ENCODE data around the gene ENDOU. TPM values are rescaled to one million over a fixed set of nuclear protein-coding genes. Genes with fewer than 3 reads are reported as not detected.

The ENDOU gene
- total RNA-seq, 8 experiments from 2014 or later = 0.11 to 3.8 (median 0.36) TPM

DNA sequence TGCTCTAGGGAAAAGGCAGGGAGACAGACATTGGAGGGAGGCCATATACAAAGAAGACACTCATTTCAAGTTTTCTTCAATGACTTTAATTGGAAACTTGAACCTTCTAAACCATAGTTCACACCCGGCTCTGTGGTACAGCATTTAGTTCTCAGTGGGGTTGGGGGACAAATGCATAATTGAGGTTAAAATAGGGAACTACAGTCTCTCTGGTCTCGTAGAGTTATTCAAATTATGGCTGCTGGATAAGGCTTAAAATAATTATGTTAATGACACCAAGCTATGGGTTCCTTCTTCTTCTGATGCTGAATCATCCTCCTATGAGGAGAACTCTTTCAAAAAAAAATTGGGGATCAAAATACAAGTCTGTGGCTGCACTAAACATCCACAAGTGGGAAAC, 15.6 kb downstream of the ENDOU start:
- no peak overlapping the region for H3K27ac ChIP-seq
- peak in 1 of 8 experiments; percentile 2 for ATAC-seq (replicated peaks in 6 of 8)
- in situ Hi-C loops (cut with MboI; ENCODE audit: low pct_unique_long_range_greater_than_20kb in 2 of 9, low sequenced_read_pairs in 9 of 9, unreplicated experiment in 9 of 9) = loop anchor here in 6 of 9 experiments (10.0 to 25.0 kb wide), 5 partner anchors 65 to 903 kb away; partner anchors contain the start of genes CCDC184 (in 2 of the 6), SLC48A1 (in 2 of the 6) and HDAC7 (in 1 of the 6)
- H3K4me3 ChIP-seq = no peak overlapping the region
- peaks cover 6 to 12% of the 10 kb centered on the region in 2 donors for H3K4me1 ChIP-seq (replicated peaks in 1 of 2)
- 50 to 100% (median 88%) methylated on average over 1 to 2 of the region's 2 CpGs; no CpG with 5 or more reads in 4 of the 10 experiments for WGBS, 10 experiments

DNA sequence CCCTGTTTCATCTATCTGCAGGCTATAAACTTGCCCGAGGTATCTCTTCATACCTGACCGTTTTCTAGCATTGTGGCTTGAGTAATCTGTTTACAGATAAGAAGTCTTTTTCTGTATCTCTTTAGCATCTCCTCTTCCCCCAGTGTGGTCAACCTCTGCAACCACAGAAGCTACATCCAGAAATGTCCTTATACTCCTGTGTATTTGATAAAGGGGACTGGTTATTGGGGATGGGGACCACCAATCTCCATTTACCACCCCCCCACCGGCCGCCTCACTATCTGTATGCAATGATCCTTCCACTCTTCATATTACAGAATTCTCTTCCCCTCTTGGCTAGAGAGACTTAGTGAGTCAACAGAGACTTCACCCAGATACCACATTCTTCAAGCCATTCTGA, 16.1 kb downstream of the ENDOU start:
- H3K4me1 ChIP-seq (replicated peaks in 1 of 2) = peaks cover 6 to 12% of the 10 kb centered on the region in 2 donors
- in situ Hi-C loops (cut with MboI; ENCODE audit: low pct_unique_long_range_greater_than_20kb in 2 of 9, low sequenced_read_pairs in 9 of 9, unreplicated experiment in 9 of 9) = loop anchor here in 5 of 9 experiments (25.0 kb wide), 4 partner anchors 103 to 903 kb away; partner anchors contain the start of genes CCDC184 (in 2 of the 5) and HDAC7 (in 1 of the 5)
- WGBS, 10 experiments = 71 to 100% (median 87%) methylated on average over 1 to 2 of the region's 4 CpGs; no CpG with 5 or more reads in 4 of the 10 experiments
- ATAC-seq (replicated peaks in 6 of 8) = no peak
- H3K4me3 ChIP-seq = no peak overlapping the region
- no peak overlapping the region for H3K27ac ChIP-seq

DNA sequence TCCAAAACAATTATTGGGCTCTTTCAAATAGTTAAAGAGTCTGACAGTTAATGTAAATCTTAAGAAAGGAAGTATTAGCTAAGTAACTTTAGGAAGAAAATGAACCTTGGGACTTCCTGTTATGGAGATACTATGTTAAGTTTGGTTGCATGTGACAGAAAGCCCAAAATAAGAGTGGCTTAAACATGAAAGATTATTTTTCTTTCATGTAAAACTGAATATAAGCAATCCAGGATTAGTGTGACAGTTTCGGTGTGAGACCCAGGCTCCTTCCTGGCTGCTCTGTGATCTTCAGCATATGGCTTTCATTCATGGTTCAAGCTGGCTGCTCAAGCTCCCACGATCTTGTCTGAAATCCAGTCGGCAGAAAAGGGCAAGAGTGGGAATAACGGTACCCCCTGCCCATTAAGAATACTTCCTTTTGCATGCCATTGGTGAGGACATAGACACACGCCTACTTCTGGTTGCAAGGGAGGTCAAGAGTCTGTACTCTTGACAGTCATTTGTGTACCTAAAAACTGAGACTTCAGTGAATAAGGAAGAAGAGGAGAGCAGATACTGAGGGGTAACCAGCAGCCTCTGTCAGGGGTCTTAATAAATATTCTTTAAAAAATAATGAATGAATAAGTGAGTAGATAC, 17.3 kb downstream of the ENDOU start:
- in situ Hi-C loops (cut with MboI; ENCODE audit: low pct_unique_long_range_greater_than_20kb in 2 of 9, low sequenced_read_pairs in 9 of 9, unreplicated experiment in 9 of 9) = loop anchor here in 5 of 9 experiments (25.0 kb wide), 4 partner anchors 104 to 904 kb away; partner anchors contain the start of genes CCDC184 (in 2 of the 5) and HDAC7 (in 1 of the 5)
- Histone ChIP-seq H3K4me1 (replicated peaks in 1 of 2) (peaks cover 6 to 12% of the 10 kb centered on the region in 2 donors), H3K27ac (no peak overlapping the region), H3K4me3 (no peak overlapping the region)
- 40 to 93% (median 70%) methylated on average over 1 to 4 of the region's 5 CpGs; no CpG with 5 or more reads in 3 of the 10 experiments for WGBS, 10 experiments
- ATAC-seq (replicated peaks in 6 of 8) = no peak

DNA sequence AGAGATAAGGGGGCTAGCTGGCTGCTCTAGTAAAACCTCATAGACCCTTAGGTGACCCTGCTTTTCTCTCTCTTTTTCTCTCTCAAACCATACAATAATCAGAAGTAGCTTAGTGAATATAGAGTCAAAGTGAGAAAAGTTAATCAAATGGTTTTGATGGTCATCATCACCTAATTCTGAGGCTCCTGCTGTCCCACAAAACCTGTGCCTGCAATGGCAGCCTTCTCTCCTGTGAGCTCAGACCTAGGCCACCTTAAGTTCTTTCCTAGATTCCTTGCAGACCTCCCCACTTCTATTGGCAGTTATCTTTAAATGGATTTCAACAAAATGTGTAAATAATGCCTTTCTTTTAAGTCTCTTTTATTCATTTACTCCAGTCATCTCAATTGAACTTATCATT, 17.9 kb downstream of the ENDOU start:
- in situ Hi-C loops (cut with MboI; ENCODE audit: low pct_unique_long_range_greater_than_20kb in 2 of 9, low sequenced_read_pairs in 9 of 9, unreplicated experiment in 9 of 9) = loop anchor here in 5 of 9 experiments (25.0 kb wide), 4 partner anchors 105 to 905 kb away; partner anchors contain the start of genes CCDC184 (in 2 of the 5) and HDAC7 (in 1 of the 5)
- H3K4me1 ChIP-seq (replicated peaks in 1 of 2) = peaks cover 6 to 12% of the 10 kb centered on the region in 2 donors
- peak overlapping the region in 1 of 5 donors; percentile 66 for H3K4me3 ChIP-seq
- ATAC-seq (replicated peaks in 6 of 8) = no peak
- no peak overlapping the region for H3K27ac ChIP-seq

DNA sequence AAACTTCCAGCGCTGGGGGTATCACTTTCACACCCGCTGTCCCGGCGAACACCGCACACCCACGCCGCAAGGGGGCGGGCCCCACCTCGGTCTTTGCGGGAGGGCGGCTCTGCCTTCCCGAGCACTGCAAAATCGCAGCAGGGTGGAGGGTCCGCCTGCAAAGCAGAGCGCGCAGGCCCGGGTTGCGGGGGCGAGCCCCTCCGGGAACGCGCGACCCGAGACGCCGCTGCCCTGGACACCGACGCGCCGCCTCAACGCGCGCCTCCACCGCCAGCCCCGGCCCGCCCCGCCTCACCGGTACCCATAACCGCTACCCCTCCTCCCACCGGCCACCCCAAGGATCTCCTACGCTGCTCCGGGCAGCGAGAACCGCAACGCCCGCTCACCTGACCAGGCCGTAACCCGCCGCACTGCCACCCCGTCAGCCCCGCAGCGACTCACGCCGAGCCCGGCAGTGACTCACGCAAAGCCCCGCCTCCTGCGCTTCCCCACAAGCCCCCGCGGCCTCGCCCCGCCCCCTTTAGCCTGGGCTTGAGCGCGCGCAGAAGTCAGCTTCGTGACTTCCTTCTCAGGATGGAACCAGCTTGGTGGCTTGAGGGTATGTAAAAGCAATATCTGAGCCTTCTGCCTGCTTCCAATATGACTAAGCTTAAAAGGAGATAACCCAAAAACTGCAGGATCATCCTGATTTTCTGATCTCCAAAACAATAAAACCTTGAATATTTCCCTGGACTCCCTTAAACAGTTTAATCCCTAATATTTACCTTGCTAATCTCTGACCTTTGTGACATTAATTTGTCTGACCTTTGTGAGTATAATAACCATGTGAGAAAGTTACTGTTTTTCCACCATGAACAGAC, 19.5 kb downstream of the ENDOU start, which contains the start of gene RPAP3:
RPAP3 (minus strand) TSS at position 465 of the 860 bp plus-strand sequence. CDS start 3,190 bp downstream, outside the sequence.
- WGBS, 10 experiments = 0% methylated on average over 3 of the region's 66 CpGs; no CpG with 5 or more reads in 9 of the 10 experiments
- peak; percentile 83 to 96 (median 94) for ATAC-seq (replicated peaks in 6 of 8)
- peaks cover 6 to 12% of the 10 kb centered on the region in 2 donors for H3K4me1 ChIP-seq (replicated peaks in 1 of 2)
- peak within 1 kb of the TSS; percentile 85 to 91 for H3K27ac ChIP-seq
- in situ Hi-C loops (cut with MboI; ENCODE audit: low pct_unique_long_range_greater_than_20kb in 2 of 9, low sequenced_read_pairs in 9 of 9, unreplicated experiment in 9 of 9) = loop anchor here in 5 of 9 experiments (25.0 kb wide), 4 partner anchors 107 to 907 kb away; partner anchors contain the start of genes CCDC184 (in 2 of the 5) and HDAC7 (in 1 of the 5)
- H3K4me3 ChIP-seq = peak within 1 kb of the TSS; percentile 66 to 99 (median 90)

DNA sequence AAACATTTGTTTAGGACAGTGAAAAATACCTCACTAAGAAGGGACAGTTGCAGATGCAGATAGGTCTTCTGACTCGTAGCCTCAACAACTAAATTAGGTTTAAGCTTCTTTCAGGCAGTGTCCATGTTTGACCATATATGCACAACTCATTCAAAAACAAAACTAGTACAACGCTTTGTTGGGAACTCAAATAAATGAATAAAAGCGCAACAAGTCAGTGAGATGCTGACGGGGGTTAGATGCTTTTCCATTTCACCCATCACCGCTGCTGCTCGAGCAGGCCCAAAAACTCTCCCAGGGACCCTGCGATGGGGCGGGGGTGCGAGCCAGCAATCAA, 20.1 kb downstream of the ENDOU start:
- Histone ChIP-seq H3K27ac (peak overlapping the region in 1 of 2 donors; percentile 91), H3K4me1 (replicated peaks in 1 of 2) (peaks cover 6 to 12% of the 10 kb centered on the region in 2 donors), H3K4me3 (peak overlapping the region; percentile 66 to 99 (median 90))
- WGBS, 10 experiments = 0 to 17% (median 0%) methylated on average over 1 to 8 of the region's 9 CpGs; no CpG with 5 or more reads in 1 of the 10 experiments
- in situ Hi-C loops (cut with MboI; ENCODE audit: low pct_unique_long_range_greater_than_20kb in 2 of 9, low sequenced_read_pairs in 9 of 9, unreplicated experiment in 9 of 9) = loop anchor here in 5 of 9 experiments (25.0 kb wide), 4 partner anchors 107 to 907 kb away; partner anchors contain the start of genes CCDC184 (in 2 of the 5) and HDAC7 (in 1 of the 5)
- ATAC-seq (replicated peaks in 6 of 8) = peak in 1 of 8 experiments; percentile 2

DNA sequence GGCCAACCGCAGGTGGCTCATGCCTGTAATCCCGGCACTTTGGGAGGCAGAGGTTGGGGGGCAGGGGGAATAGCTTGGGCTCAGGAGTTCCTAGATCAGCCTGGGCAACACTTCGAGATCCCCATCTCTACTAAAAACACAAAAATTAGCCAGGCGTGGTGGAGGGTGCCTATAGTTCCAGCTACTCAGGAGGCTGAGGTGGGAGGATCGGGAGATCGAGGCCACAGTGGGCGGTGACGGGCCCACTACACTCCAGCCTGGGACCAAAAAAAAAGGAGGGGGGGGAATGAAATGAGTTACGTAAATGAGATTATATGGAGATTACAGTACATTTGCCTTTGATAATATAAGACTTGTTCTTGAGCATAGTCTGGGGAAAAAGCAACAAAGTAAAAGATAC, 20.6 kb downstream of the ENDOU start:
- Histone ChIP-seq H3K4me1 (replicated peaks in 1 of 2) (peaks cover 6 to 12% of the 10 kb centered on the region in 2 donors), H3K27ac (no peak overlapping the region), H3K4me3 (peak overlapping the region; percentile 66 to 99 (median 90))
- 40 to 100% (median 88%) methylated on average over 1 to 7 of the region's 9 CpGs; no CpG with 5 or more reads in 1 of the 10 experiments for WGBS, 10 experiments
- ATAC-seq (replicated peaks in 6 of 8) = no peak
- in situ Hi-C loops (cut with MboI; ENCODE audit: low pct_unique_long_range_greater_than_20kb in 2 of 9, low sequenced_read_pairs in 9 of 9, unreplicated experiment in 9 of 9) = loop anchor here in 5 of 9 experiments (25.0 kb wide), 4 partner anchors 108 to 908 kb away; partner anchors contain the start of genes CCDC184 (in 2 of the 5) and HDAC7 (in 1 of the 5)

DNA sequence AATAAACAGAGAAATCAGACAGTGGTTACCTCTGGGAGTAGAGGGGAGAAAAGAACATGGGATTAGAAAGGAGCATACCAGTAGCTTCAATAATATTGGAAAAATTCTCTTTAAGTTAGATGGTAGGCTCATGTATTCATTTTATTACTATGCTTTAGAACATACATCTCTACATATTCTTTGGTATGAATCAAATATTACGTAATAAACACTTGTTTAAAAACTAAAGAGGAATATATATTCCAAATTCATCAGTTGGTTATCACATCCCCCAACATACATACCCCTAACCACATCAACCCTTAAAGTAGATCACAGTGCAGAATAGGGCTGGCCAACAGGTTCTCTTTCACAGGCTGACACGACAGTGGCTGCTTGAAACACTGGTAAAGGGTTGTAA, 25.0 kb downstream of the ENDOU start:
- ATAC-seq (replicated peaks in 6 of 8) = no peak
- peaks cover 0 to 2% of the 10 kb centered on the region in 2 donors for H3K4me1 ChIP-seq (replicated peaks in 1 of 2)
- no peak overlapping the region for H3K4me3 ChIP-seq
- in situ Hi-C loops (cut with MboI; ENCODE audit: low pct_unique_long_range_greater_than_20kb in 2 of 9, low sequenced_read_pairs in 9 of 9, unreplicated experiment in 9 of 9) = loop anchor here in 5 of 9 experiments (25.0 kb wide), 4 partner anchors 112 to 912 kb away; partner anchors contain the start of genes CCDC184 (in 2 of the 5) and HDAC7 (in 1 of the 5)
- 75 to 100% (median 100%) methylated on average over 1 to 2 of the region's 2 CpGs; no CpG with 5 or more reads in 2 of the 10 experiments for WGBS, 10 experiments
- H3K27ac ChIP-seq = no peak overlapping the region

DNA sequence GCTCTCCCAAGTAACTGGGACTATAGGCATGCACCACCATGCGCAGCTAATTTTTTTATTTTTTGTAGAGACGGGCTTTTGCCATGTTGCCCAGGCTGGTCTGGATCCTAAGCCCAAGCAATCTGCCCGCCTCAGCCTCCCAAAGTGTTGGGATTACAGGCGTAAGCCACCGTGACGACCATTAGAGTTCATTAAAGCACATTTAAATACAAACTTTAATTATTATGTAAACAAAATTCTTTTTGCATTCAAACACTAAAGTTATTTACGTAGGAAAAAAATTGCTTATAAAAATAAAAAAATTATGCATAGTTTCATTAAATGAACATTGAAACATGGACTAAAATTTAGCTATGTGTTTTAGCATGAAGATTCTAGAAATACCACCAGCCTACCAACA, 26.7 kb downstream of the ENDOU start:
- Histone ChIP-seq H3K4me1 (replicated peaks in 1 of 2) (no peaks in the 10 kb centered on the region), H3K4me3 (no peak overlapping the region), H3K27ac (no peak overlapping the region)
- 91 to 100% (median 96%) methylated on average over 2 to 6 of the region's 7 CpGs; no CpG with 5 or more reads in 1 of the 10 experiments for WGBS, 10 experiments
- no peak for ATAC-seq (replicated peaks in 6 of 8)
- in situ Hi-C loops (cut with MboI; ENCODE audit: low pct_unique_long_range_greater_than_20kb in 2 of 9, low sequenced_read_pairs in 9 of 9, unreplicated experiment in 9 of 9) = loop anchor here in 2 of 9 experiments (25.0 kb wide), 1 partner anchor 661 kb away; no protein-coding TSS in a partner anchor

DNA sequence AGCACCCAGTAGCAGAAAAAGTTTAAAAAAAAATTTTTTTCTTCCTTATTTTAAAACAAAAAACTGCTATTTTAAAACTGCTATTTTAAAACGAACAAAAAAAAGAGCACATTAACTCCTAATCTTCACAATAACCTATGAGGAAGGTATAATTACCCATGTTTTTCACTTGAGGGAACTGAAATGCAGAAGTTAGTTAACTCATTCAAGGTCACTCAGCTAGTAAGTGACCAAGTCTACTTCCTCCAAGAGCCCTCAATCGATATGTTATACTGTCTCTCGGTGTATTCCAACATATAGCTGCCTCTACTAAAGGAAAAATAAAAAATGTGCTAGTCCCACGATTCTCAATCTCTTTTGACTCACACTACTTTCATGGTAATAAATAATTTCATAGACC, 27.2 kb downstream of the ENDOU start:
- H3K4me1 ChIP-seq (replicated peaks in 1 of 2) = no peaks in the 10 kb centered on the region
- no peak overlapping the region for H3K4me3 ChIP-seq
- 82 to 100% (median 90%) methylated on average over 2 to 4 of the region's 4 CpGs; no CpG with 5 or more reads in 1 of the 10 experiments for WGBS, 10 experiments
- no peak for ATAC-seq (replicated peaks in 6 of 8)
- in situ Hi-C loops (cut with MboI; ENCODE audit: low pct_unique_long_range_greater_than_20kb in 2 of 9, low sequenced_read_pairs in 9 of 9, unreplicated experiment in 9 of 9) = loop anchor here in 2 of 9 experiments (25.0 kb wide), 1 partner anchor 661 kb away; no protein-coding TSS in a partner anchor
- H3K27ac ChIP-seq = no peak overlapping the region

DNA sequence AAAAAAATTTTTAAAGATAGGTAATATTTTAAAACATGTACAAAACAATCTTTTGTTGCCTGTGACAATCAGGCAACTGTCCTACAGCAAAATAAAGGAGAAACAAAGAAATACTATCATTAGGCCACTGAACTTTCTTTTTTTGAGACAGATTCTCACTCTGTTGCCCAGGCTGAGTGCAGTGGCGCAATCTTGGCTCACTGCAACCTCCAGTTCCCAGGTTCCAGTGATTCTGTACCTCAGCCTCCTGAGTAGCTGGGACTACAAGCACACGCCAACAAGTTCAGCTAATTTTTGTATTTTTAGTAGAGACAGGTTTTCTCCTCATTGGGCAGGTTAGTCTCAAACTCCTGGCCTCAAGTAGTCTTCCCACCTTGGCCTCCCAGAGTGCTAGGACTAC, 36.1 kb downstream of the ENDOU start:
- in situ Hi-C loops (cut with MboI; ENCODE audit: low pct_unique_long_range_greater_than_20kb in 2 of 9, low sequenced_read_pairs in 9 of 9, unreplicated experiment in 9 of 9) = loop anchor here in 2 of 9 experiments (25.0 kb wide), 1 partner anchor 652 kb away; no protein-coding TSS in a partner anchor
- WGBS, 10 experiments = 90 to 100% (median 100%) methylated on average over 1 to 2 of the region's 2 CpGs; no CpG with 5 or more reads in 2 of the 10 experiments
- Histone ChIP-seq H3K4me3 (no peak overlapping the region), H3K27ac (no peak overlapping the region), H3K4me1 (replicated peaks in 1 of 2) (no peaks in the 10 kb centered on the region)
- ATAC-seq (replicated peaks in 6 of 8) = no peak

DNA sequence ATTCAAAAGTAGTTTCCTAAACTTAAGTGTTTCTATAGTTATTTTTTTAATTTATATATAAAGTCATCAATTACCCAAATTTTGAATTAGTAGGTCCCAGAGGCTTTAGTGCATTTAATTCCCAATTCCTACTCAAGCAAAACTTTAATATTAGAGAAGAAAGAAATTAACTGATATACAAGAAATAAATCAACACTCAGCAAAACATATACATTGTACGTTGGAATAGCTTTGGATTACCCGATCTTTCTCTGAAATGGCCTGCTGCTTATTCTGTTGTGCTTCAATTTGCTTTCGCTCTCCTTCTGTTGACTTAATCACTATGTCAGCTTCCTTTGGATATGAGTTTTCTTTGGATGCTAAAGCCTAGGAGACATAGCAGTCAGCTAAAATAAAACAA, 37.7 kb downstream of the ENDOU start:
- ATAC-seq (replicated peaks in 6 of 8) = no peak
- Histone ChIP-seq H3K27ac (no peak overlapping the region), H3K4me3 (no peak overlapping the region), H3K4me1 (replicated peaks in 1 of 2) (no peaks in the 10 kb centered on the region)
- in situ Hi-C loops (cut with MboI; ENCODE audit: low pct_unique_long_range_greater_than_20kb in 2 of 9, low sequenced_read_pairs in 9 of 9, unreplicated experiment in 9 of 9) = loop anchor here in 2 of 9 experiments (25.0 kb wide), 1 partner anchor 650 kb away; no protein-coding TSS in a partner anchor
- WGBS, 10 experiments = 62 to 96% (median 80%) methylated on average over 2 to 3 of the region's 3 CpGs

All from motor neuron (in vitro differentiated cells).